SIG-M5 treated with dmso at 0.1 percent for 504 hours (cell line): ENCODE results near the gene ANTXR1.
"Not testable (repeated sequence)": the region's sequence is repeated elsewhere in the genome, so short reads cannot be mapped to it uniquely, and the experiment has no call there.

Source experiments
- DNase-seq: peaks from one replicate; lab custom pipeline; 2025; ENCODE audit not compliant: unreplicated experiment; lab: John Stamatoyannopoulos, UW

Gene ANTXR1

GRCh38 chr2:69162057-69162456 lies 149.1 kb downstream of the ANTXR1 start:
- no peak for DNase-seq

- peak; percentile 97 for DNase-seq
Measured at GRCh38 chr2:69163109-69163508, 150.1 kb downstream of the ANTXR1 start.

- DNase-seq, result no peak
Measured at GRCh38 chr2:69163556-69163955, 150.6 kb downstream of the ANTXR1 start.

- no peak for DNase-seq
Measured at GRCh38 chr2:69164061-69164778, 151.2 kb downstream of the ANTXR1 start.

GRCh38 chr2:69165091-69165880 lies 152.3 kb downstream of the ANTXR1 start:
- no peak for DNase-seq

- DNase-seq, result no peak
Measured at GRCh38 chr2:69166465-69166811, 153.5 kb downstream of the ANTXR1 start.

GRCh38 chr2:69166812-69167468 lies 154.0 kb downstream of the ANTXR1 start:
- no peak for DNase-seq

- no peak for DNase-seq
Measured at GRCh38 chr2:69167469-69167822, 154.5 kb downstream of the ANTXR1 start.

GRCh38 chr2:69168144-69168813 lies 155.3 kb downstream of the ANTXR1 start:
- no peak for DNase-seq

- DNase-seq, result no peak
Measured at GRCh38 chr2:69168950-69169654, 156.1 kb downstream of the ANTXR1 start.

GRCh38 chr2:69169655-69170389 lies 156.8 kb downstream of the ANTXR1 start:
- DNase-seq, result no peak

GRCh38 chr2:69170661-69171060 lies 157.7 kb downstream of the ANTXR1 start:
- DNase-seq, result no peak

- no peak for DNase-seq
Measured at GRCh38 chr2:69171116-69171896, 158.3 kb downstream of the ANTXR1 start.

- no peak for DNase-seq
Measured at GRCh38 chr2:69171897-69172525, 159.0 kb downstream of the ANTXR1 start.

GRCh38 chr2:69173706-69174105 lies 160.7 kb downstream of the ANTXR1 start:
- no peak for DNase-seq

- DNase-seq, result not testable (repeated sequence)
Measured at GRCh38 chr2:69174211-69174610, 161.2 kb downstream of the ANTXR1 start.

- DNase-seq, result no peak
Measured at GRCh38 chr2:69175790-69176715, 163.1 kb downstream of the ANTXR1 start.
